Measurements from ENCODE around the gene XRCC6. TPM values are rescaled to one million over a fixed set of nuclear protein-coding genes. Genes with fewer than 3 reads are reported as not detected.

Gene XRCC6
- total and polyA plus RNA-seq, 2 of the 13 experiments (the other 11 are each of a cell fraction or from before 2014, with no cell fraction given) = 124 to 625 TPM

DNA sequence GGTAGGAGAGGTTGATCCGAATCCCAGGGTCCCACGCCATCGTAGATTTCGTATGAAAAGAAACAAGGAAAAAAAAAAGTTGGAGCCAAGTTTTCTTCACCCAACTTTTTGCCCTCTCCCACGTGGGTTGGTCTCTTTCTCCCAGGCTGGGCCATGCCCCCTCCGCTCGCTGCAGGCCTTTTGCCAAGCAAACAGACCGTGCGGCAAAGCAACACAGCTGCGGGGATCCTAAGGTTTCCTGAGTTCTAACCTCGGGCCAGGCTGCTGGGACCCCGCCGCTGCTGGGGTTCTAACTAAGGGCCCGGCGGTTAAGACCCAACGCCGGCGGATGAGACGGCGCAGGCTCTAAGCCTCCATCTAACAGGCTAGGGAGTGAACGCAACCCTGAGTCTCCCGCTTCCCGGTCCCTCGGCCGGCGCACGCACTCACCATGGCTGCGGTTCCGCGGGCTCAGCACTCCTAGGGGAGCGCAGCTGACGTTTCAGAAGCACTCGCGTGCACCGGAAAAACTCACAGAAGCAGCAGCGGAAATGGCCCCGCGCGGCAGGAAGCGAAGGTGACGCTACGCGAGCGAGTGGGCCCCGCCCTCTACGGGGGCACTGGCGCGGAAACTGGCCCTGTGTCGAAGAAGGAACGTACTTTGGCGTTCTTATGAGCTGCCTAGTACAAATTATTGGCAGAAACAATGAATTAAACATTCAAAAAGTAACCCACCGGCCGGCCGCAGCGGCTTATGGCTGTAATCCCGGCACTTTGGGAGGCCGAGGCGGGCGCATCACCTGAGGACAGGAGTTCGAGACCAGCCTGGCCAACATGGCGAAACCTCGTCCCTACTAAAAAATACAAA lies 67.5 kb downstream of the XRCC6 start, which contains the start of gene SNU13 (continued):
- TF ChIP-seq ZNF512 (CRISPR knock-in tag; IDR thresholded peaks at IDR 0.05) = no peak
- TF ChIP-seq YEATS4 (CRISPR knock-in tag; IDR thresholded peaks at IDR 0.05; ENCODE audit: borderline replicate concordance) = peak; percentile 73
- TF ChIP-seq TSC22D2 (CRISPR knock-in tag; IDR thresholded peaks at IDR 0.05; ENCODE audit: borderline replicate concordance) = peak; percentile 60; the same call in 1 of the 2 replicates
- no peak for TF ChIP-seq ZNF253 (CRISPR knock-in tag; IDR thresholded peaks at IDR 0.05; ENCODE audit: borderline replicate concordance)
- TF ChIP-seq, protein P1, sequence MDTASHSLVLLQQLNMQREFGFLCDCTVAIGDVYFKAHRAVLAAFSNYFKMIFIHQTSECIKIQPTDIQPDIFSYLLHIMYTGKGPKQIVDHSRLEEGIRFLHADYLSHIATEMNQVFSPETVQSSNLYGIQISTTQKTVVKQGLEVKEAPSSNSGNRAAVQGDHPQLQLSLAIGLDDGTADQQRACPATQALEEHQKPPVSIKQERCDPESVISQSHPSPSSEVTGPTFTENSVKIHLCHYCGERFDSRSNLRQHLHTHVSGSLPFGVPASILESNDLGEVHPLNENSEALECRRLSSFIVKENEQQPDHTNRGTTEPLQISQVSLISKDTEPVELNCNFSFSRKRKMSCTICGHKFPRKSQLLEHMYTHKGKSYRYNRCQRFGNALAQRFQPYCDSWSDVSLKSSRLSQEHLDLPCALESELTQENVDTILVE (CRISPR knock-in tag; IDR thresholded peaks at IDR 0.05) = peak; percentile 76; the same call in 1 of the 2 replicates
- no peak for TF ChIP-seq ZNF652 (CRISPR knock-in tag; IDR thresholded peaks at IDR 0.05; ENCODE audit: borderline replicate concordance, low read depth)
- no peak for TF ChIP-seq HNRNPH1 (optimal IDR thresholded peaks at IDR 0.05; ENCODE audit: low read depth, low read length)
- no peak for TF ChIP-seq MLX (CRISPR knock-in tag; IDR thresholded peaks at IDR 0.05)
- TF ChIP-seq ZNF569 (CRISPR knock-in tag; IDR thresholded peaks at IDR 0.05; ENCODE audit: borderline replicate concordance) = no peak
- peak; percentile 49; the same call in 1 of the 2 replicates for TF ChIP-seq HNRNPL (IDR thresholded peaks at IDR 0.05; ENCODE audit: low read depth, low read length)
- TF ChIP-seq ZNF577 (CRISPR knock-in tag; IDR thresholded peaks at IDR 0.05; ENCODE audit: borderline replicate concordance, low read depth) = no peak
- TF ChIP-seq ELF4 (CRISPR knock-in tag; IDR thresholded peaks at IDR 0.05; ENCODE audit: borderline replicate concordance) = peak; percentile 36; the same call in 1 of the 2 replicates
- peak; percentile 32 for TF ChIP-seq ZNF883 (CRISPR knock-in tag; IDR thresholded peaks at IDR 0.05; ENCODE audit: not compliant biosample characterization)
- no peak for TF ChIP-seq ZNF674 (CRISPR knock-in tag; IDR thresholded peaks at IDR 0.05; ENCODE audit: low read depth)
- TF ChIP-seq, protein P2, sequence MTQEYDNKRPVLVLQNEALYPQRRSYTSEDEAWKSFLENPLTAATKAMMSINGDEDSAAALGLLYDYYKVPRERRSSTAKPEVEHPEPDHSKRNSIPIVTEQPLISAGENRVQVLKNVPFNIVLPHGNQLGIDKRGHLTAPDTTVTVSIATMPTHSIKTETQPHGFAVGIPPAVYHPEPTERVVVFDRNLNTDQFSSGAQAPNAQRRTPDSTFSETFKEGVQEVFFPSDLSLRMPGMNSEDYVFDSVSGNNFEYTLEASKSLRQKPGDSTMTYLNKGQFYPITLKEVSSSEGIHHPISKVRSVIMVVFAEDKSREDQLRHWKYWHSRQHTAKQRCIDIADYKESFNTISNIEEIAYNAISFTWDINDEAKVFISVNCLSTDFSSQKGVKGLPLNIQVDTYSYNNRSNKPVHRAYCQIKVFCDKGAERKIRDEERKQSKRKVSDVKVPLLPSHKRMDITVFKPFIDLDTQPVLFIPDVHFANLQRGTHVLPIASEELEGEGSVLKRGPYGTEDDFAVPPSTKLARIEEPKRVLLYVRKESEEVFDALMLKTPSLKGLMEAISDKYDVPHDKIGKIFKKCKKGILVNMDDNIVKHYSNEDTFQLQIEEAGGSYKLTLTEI (CRISPR knock-in tag; conservative IDR thresholded peaks at IDR 0.05) = no peak
- TF ChIP-seq RNF2 (conservative IDR thresholded peaks at IDR 0.05; ENCODE audit: low read depth) = peak; percentile 69; the same call in 1 of the 2 replicates
- peak; percentile 80 for TF ChIP-seq ATF1 (CRISPR knock-in tag; IDR thresholded peaks at IDR 0.05)
- no peak for TF ChIP-seq SMC3 (IDR thresholded peaks at IDR 0.05; ENCODE audit: low read length)
- TF ChIP-seq ESRRA (CRISPR knock-in tag; IDR thresholded peaks at IDR 0.05; ENCODE audit: low read depth) = no peak
- no peak for TF ChIP-seq TRIM22 (IDR thresholded peaks at IDR 0.05)
- TF ChIP-seq ZZZ3 (CRISPR knock-in tag; IDR thresholded peaks at IDR 0.05; ENCODE audit: borderline replicate concordance) = no peak
- TF ChIP-seq ZNF343 (CRISPR knock-in tag; IDR thresholded peaks at IDR 0.05) = no peak; the same call in 1 of the 2 replicates
- peak; percentile 85 for TF ChIP-seq YY1 (IDR thresholded peaks at IDR 0.05; ENCODE audit: insufficient read depth, insufficient replicate concordance, low read depth, low read length)
